ENCODE measurements around the gene PDZRN3. TPM values are rescaled to one million over a fixed set of nuclear protein-coding genes. Genes with fewer than 3 reads are reported as not detected.

The PDZRN3 gene
- total RNA-seq, 1 experiment from 2014 or later = not detected

- no peak for DNase-seq
- no peak overlapping the region for H3K4me3 Mint-ChIP-seq (ENCODE audit: low read depth, unreplicated experiment)
- CTCF ChIA-PET = no interaction called here
- BruUV-seq (replicated peaks) = no TSS peak
- no peaks in the 10 kb centered on the region for H3K4me1 Mint-ChIP-seq (ENCODE audit: low read depth, unreplicated experiment)
- H3K27me3 Mint-ChIP-seq (ENCODE audit: unreplicated experiment) = no peaks in the 10 kb centered on the region
- no peaks in the 10 kb centered on the region for H3K36me3 Mint-ChIP-seq (ENCODE audit: insufficient read depth, unreplicated experiment)
- TF ChIP-seq, protein P1, sequence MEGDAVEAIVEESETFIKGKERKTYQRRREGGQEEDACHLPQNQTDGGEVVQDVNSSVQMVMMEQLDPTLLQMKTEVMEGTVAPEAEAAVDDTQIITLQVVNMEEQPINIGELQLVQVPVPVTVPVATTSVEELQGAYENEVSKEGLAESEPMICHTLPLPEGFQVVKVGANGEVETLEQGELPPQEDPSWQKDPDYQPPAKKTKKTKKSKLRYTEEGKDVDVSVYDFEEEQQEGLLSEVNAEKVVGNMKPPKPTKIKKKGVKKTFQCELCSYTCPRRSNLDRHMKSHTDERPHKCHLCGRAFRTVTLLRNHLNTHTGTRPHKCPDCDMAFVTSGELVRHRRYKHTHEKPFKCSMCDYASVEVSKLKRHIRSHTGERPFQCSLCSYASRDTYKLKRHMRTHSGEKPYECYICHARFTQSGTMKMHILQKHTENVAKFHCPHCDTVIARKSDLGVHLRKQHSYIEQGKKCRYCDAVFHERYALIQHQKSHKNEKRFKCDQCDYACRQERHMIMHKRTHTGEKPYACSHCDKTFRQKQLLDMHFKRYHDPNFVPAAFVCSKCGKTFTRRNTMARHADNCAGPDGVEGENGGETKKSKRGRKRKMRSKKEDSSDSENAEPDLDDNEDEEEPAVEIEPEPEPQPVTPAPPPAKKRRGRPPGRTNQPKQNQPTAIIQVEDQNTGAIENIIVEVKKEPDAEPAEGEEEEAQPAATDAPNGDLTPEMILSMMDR (IDR thresholded peaks at IDR 0.05; ENCODE audit: unreplicated experiment) = no peak
- H3K9me3 Mint-ChIP-seq (ENCODE audit: low read depth, unreplicated experiment) = peaks cover 3% of the 10 kb centered on the region
- intact Hi-C loops (cut with micrococcal nuclease; ENCODE audit: unreplicated experiment) = no loop called here
- H3K27ac Mint-ChIP-seq (ENCODE audit: unreplicated experiment) = no peak overlapping the region
Measured at GRCh38 chr3:73536336-73536895, 88.3 kb downstream of the PDZRN3 start.

GRCh38 chr3:73535931-73536330, 88.8 kb downstream of the PDZRN3 start:
- no peaks in the 10 kb centered on the region for H3K4me1 Mint-ChIP-seq (ENCODE audit: low read depth, unreplicated experiment)
- DNase-seq = no peak
- no peak overlapping the region for H3K4me3 Mint-ChIP-seq (ENCODE audit: low read depth, unreplicated experiment)
- BruUV-seq (replicated peaks) = no TSS peak
- no peaks in the 10 kb centered on the region for H3K27me3 Mint-ChIP-seq (ENCODE audit: unreplicated experiment)
- H3K27ac Mint-ChIP-seq (ENCODE audit: unreplicated experiment) = no peak overlapping the region
- intact Hi-C loops (cut with micrococcal nuclease; ENCODE audit: unreplicated experiment) = no loop called here
- TF ChIP-seq, protein P1 (IDR thresholded peaks at IDR 0.05; ENCODE audit: unreplicated experiment) = no peak
- CTCF ChIA-PET = no interaction called here
- no peaks in the 10 kb centered on the region for H3K36me3 Mint-ChIP-seq (ENCODE audit: insufficient read depth, unreplicated experiment)
- peaks cover 6% of the 10 kb centered on the region for H3K9me3 Mint-ChIP-seq (ENCODE audit: low read depth, unreplicated experiment)

DNA sequence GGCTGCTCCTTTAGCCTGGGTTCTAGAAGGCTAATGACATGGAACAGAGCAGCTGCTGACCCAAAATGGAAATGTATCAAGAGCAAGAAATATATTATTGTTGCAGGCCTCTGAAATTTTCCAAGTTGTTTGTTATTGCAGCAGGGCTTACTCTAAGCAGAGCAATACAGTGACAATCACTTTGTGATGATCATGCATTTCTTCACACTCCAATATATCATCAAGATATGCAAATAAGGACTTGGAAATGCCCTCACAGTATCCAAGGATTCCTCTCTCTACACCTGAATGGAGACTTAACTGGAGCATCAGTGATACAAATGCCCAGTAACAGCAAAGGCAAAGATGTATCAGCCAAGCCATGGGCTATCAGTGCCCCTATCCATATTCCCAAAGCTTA, 89.6 kb downstream of the PDZRN3 start:
- no peak overlapping the region for H3K4me3 Mint-ChIP-seq (ENCODE audit: low read depth, unreplicated experiment)
- H3K36me3 Mint-ChIP-seq (ENCODE audit: insufficient read depth, unreplicated experiment) = no peaks in the 10 kb centered on the region
- no peak for DNase-seq
- TF ChIP-seq, protein P1 (IDR thresholded peaks at IDR 0.05; ENCODE audit: unreplicated experiment) = no peak
- peaks cover 4% of the 10 kb centered on the region for H3K9me3 Mint-ChIP-seq (ENCODE audit: low read depth, unreplicated experiment)
- H3K4me1 Mint-ChIP-seq (ENCODE audit: low read depth, unreplicated experiment) = no peaks in the 10 kb centered on the region
- CTCF ChIA-PET = no interaction called here
- no TSS peak for BruUV-seq (replicated peaks)
- intact Hi-C loops (cut with micrococcal nuclease; ENCODE audit: unreplicated experiment) = no loop called here
- no peak overlapping the region for H3K27ac Mint-ChIP-seq (ENCODE audit: unreplicated experiment)
- no peaks in the 10 kb centered on the region for H3K27me3 Mint-ChIP-seq (ENCODE audit: unreplicated experiment)

DNA sequence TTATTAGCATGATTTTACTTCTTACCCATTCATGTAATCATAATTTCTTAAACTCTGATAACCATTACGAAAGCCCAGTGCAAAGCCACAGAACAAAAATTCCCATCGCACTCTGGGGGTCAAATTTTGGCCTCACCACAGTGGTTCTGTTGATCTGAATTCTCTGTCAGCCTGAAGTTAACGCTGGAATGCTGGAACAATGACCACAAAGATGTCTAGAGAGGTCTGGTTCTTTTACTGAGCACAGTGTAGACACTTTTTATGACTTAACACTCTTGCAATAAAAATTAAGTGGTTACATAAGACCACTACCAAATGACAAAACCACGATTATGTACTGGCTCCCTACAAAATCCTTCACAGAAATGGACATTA, 94.7 kb downstream of the PDZRN3 start:
- Mint-ChIP-seq H3K27ac (ENCODE audit: unreplicated experiment) (no peak overlapping the region), H3K4me3 (ENCODE audit: low read depth, unreplicated experiment) (no peak overlapping the region), H3K36me3 (ENCODE audit: insufficient read depth, unreplicated experiment) (no peaks in the 10 kb centered on the region), H3K9me3 (ENCODE audit: low read depth, unreplicated experiment) (peaks cover 4% of the 10 kb centered on the region), H3K27me3 (ENCODE audit: unreplicated experiment) (no peaks in the 10 kb centered on the region), H3K4me1 (ENCODE audit: low read depth, unreplicated experiment) (no peaks in the 10 kb centered on the region)
- CTCF ChIA-PET = no interaction called here
- no TSS peak for BruUV-seq (replicated peaks)
- intact Hi-C loops (cut with micrococcal nuclease; ENCODE audit: unreplicated experiment) = no loop called here
- DNase-seq = no peak
- TF ChIP-seq, protein P1 (IDR thresholded peaks at IDR 0.05; ENCODE audit: unreplicated experiment) = no peak
